Naive thymus-derived CD4-positive, alpha-beta T cell (primary cell): ENCODE data around the gene SMIM35. TPM values are rescaled to one million over a fixed set of nuclear protein-coding genes. Genes with fewer than 3 reads are reported as not detected.
A peak's percentile ranks its signal among the peaks of the same experiment; 100 is the strongest.

Experiments
- ATAC-seq: fragments of 150-1000 bp; cut with Tn5 transposase; 2 replicates; pipeline ENCODE4 v1.10.0; 2021; ENCODE audit warnings: mild to moderate bottlenecking, moderate library complexity
- CTCF ChIA-PET: fragments of 350-600 bp; sonication (Branson Sonifier 250); formaldehyde crosslinking; loops from one replicate; lab custom pipeline; 2021; ENCODE audit warnings: antibody characterized with exemption; lab: Charles Lee
- POLR2A ChIA-PET: fragments of 350-600 bp; sonication (Branson Sonifier 250); formaldehyde crosslinking; loops from one replicate; lab custom pipeline; 2021; ENCODE audit warnings: antibody characterized with exemption, inconsistent platforms; lab: Charles Lee
- DNase-seq, 9 donors: peaks; one replicate each; pipeline versions ENCODE4 v3.0.0 to v3.0.0-alpha.2; 2020 to 2022; ENCODE audit warnings: mixed read lengths in 1 of 9
- H3K27ac ChIP-seq: one replicate; pipeline ENCODE4 v1.7.0; 2013; ENCODE audit warnings: mild to moderate bottlenecking, low read depth, low read length, moderate library complexity
- H3K27me3 ChIP-seq, 2 donors: one replicate each; pipeline ENCODE4 v1.7.0; 2013; ENCODE audit warnings: low read length in 2 of 2, mild to moderate bottlenecking in 2 of 2, moderate library complexity in 2 of 2; ENCODE audit not compliant: control insufficient read depth in 2 of 2, insufficient read depth in 2 of 2
- H3K36me3 ChIP-seq, 3 experiments: 1 replicate in 2 of 3; 2 replicates in 1 of 3; pipeline ENCODE4 v1.7.0; 2013; ENCODE audit warnings: low read length in 3 of 3, mild to moderate bottlenecking in 3 of 3, moderate library complexity in 1 of 3; ENCODE audit not compliant: insufficient read depth in 3 of 3, control insufficient read depth in 2 of 3
- H3K4me1 ChIP-seq, 2 donors: one replicate each; pipeline ENCODE4 v1.7.0; 2013; ENCODE audit warnings: low read length in 2 of 2, mild to moderate bottlenecking in 2 of 2, moderate library complexity in 1 of 2; ENCODE audit not compliant: control insufficient read depth in 2 of 2, insufficient read depth in 2 of 2
- H3K4me3 ChIP-seq: 2 replicates; pipeline ENCODE4 v1.7.0; 2013; ENCODE audit warnings: mild to moderate bottlenecking, low read length
- H3K9me3 ChIP-seq, 3 experiments: 1 replicate in 2 of 3; 2 replicates in 1 of 3; pipeline ENCODE4 v1.7.0; 2013; ENCODE audit warnings: low read length in 3 of 3; ENCODE audit not compliant: control insufficient read depth in 2 of 3
- H3K27ac Mint-ChIP-seq, 9 donors: one replicate each; pipeline ENCODE4 v1.8.0; 2020 to 2022; ENCODE audit warnings: mixed read lengths in 9 of 9, mild to moderate bottlenecking in 8 of 9, moderate library complexity in 5 of 9, inconsistent platforms in 2 of 9
- H3K27me3 Mint-ChIP-seq, 5 donors: one replicate each; pipeline ENCODE4 v1.8.0; 2021 to 2022; ENCODE audit warnings: mixed read lengths in 5 of 5, mild to moderate bottlenecking in 1 of 5
- H3K36me3 Mint-ChIP-seq, 5 donors: one replicate each; pipeline ENCODE4 v1.8.0; 2020 to 2022; ENCODE audit warnings: mixed read lengths in 5 of 5, mild to moderate bottlenecking in 3 of 5, inconsistent platforms in 1 of 5
- H3K4me1 Mint-ChIP-seq, 7 donors: one replicate each; pipeline ENCODE4 v1.8.0; 2020 to 2022; ENCODE audit warnings: mixed read lengths in 7 of 7, mild to moderate bottlenecking in 3 of 7, inconsistent platforms in 1 of 7
- H3K4me3 Mint-ChIP-seq, 10 donors: one replicate each; pipeline ENCODE4 v1.8.0; 2020 to 2022; ENCODE audit warnings: mild to moderate bottlenecking in 10 of 10, mixed read lengths in 10 of 10, moderate library complexity in 6 of 10, inconsistent platforms in 2 of 10
- H3K9me3 Mint-ChIP-seq, 11 donors: one replicate each; pipeline ENCODE4 v1.8.0; 2020 to 2022; ENCODE audit warnings: mixed read lengths in 11 of 11, mild to moderate bottlenecking in 4 of 11, inconsistent platforms in 1 of 11, moderate library complexity in 1 of 11
- intact Hi-C, 2 donors: fragments of 100-400 bp; cut with micrococcal nuclease; formaldehyde crosslinking; loops; one replicate each; pipeline ENCODE4 v1.15.1; 2023
- polyA plus RNA-seq, 2 donors: library from polyadenylated mRNA; unstranded; fragments of 300-500 nt; fragmentation: Illumina TruSeq; gene quantifications; one replicate each; pipeline ENCODE4 v1.2.3, GENCODE V29; 2021
- total RNA-seq, 6 experiments: library from RNA in 5 of 6; stranded (reverse) in 5 of 6; gene quantifications; 1 replicate in 5 of 6; 2 replicates in 1 of 6; pipeline ENCODE4 v1.2.3 and lab custom pipeline; 2021 to 2026

Gene SMIM35
- total and polyA plus RNA-seq, 7 experiments from 2014 or later = 0.11 to 0.60 (median 0.28) TPM; not detected in 3

GRCh38 chr11:118005224-118006152 is 81.3 kb downstream of the SMIM35 start:
- H3K4me3 ChIP-seq = no peak overlapping the region
- no peaks in the 10 kb centered on the region for H3K27me3 Mint-ChIP-seq
- peaks cover 88 to 99% of the 10 kb centered on the region in 2 donors for H3K4me1 ChIP-seq
- H3K27me3 ChIP-seq = no peaks in the 10 kb centered on the region
- no peak for DNase-seq
- H3K27ac Mint-ChIP-seq = peak overlapping the region; percentile 48 to 98 (median 74)
- H3K9me3 Mint-ChIP-seq = peaks cover 0 to 8% (median 0%) of the 10 kb centered on the region in 11 donors
- ChIA-PET POLR2A (interaction anchor here (1.1 to 15.8 kb wide), 10 partner anchors 9 to 53 kb away, joined by 3 to 255 read pairs (median 8); partner anchors contain the start of gene IL10RA), CTCF (interaction anchor here (0.7 to 2.2 kb wide), 6 partner anchors 18 to 372 kb away, joined by 3 to 7 read pairs (median 5); partner anchors contain the start of gene IL10RA)
- no peaks in the 10 kb centered on the region for H3K9me3 ChIP-seq
- ATAC-seq = no peak
- peaks cover 83 to 100% (median 97%) of the 10 kb centered on the region in 7 donors for H3K4me1 Mint-ChIP-seq
- H3K4me3 Mint-ChIP-seq = peak overlapping the region in 6 of 10 donors; percentile 12 to 55 (median 38)
- H3K36me3 ChIP-seq = peaks cover 0 to 4% (median 0%) of the 10 kb centered on the region in 3 experiments
- H3K36me3 Mint-ChIP-seq = peaks cover 0 to 42% (median 5%) of the 10 kb centered on the region in 5 donors
- intact Hi-C loops = loop anchor here in 1 of 2 donors (10.0 kb wide), 1 partner anchor 429 kb away; the partner anchor contains the start of gene KMT2A
- H3K27ac ChIP-seq = no peak overlapping the region

GRCh38 chr11:118004543-118005223 is 82.1 kb downstream of the SMIM35 start:
- no peaks in the 10 kb centered on the region for H3K27me3 ChIP-seq

GRCh38 chr11:118003456-118003855 is 83.3 kb downstream of the SMIM35 start:
- Histone ChIP-seq H3K9me3 (no peaks in the 10 kb centered on the region), H3K27me3 (no peaks in the 10 kb centered on the region), H3K4me1 (peaks cover 71 to 97% of the 10 kb centered on the region in 2 donors), H3K36me3 (peaks cover 0 to 24% (median 4%) of the 10 kb centered on the region in 3 experiments), H3K27ac (peak overlapping the region; percentile 58), H3K4me3 (peak overlapping the region; percentile 23)
- Mint-ChIP-seq H3K27me3 (no peaks in the 10 kb centered on the region), H3K36me3 (peaks cover 2 to 51% (median 13%) of the 10 kb centered on the region in 5 donors), H3K4me3 (peak overlapping the region; percentile 1 to 82 (median 60)), H3K9me3 (peaks cover 0 to 8% (median 0%) of the 10 kb centered on the region in 11 donors), H3K27ac (peak overlapping the region; percentile 51 to 98 (median 87)), H3K4me1 (peaks cover 72 to 97% (median 85%) of the 10 kb centered on the region in 7 donors)
- POLR2A ChIA-PET = interaction anchor here (1.4 to 15.8 kb wide), 8 partner anchors 8 to 51 kb away, joined by 6 to 255 read pairs (median 47); partner anchors contain the start of gene IL10RA
- ATAC-seq (no peak), DNase-seq (no peak)
- CTCF ChIA-PET = interaction anchor here (1.1 to 4.0 kb wide), 7 partner anchors 12 to 194 kb away, joined by 3 to 29 read pairs (median 4); partner anchors contain the start of gene IL10RA
- intact Hi-C loops = loop anchor here (1.0 to 10.0 kb wide), 5 partner anchors 48 to 431 kb away; partner anchors contain the start of genes JAML (in 1 of the 2) and KMT2A (in 1 of the 2)

More at GRCh38 chr11:118004543-118005223, 82.1 kb downstream of the SMIM35 start:
- peaks cover 81 to 99% of the 10 kb centered on the region in 2 donors for H3K4me1 ChIP-seq
- no peak for DNase-seq
- H3K9me3 Mint-ChIP-seq = peaks cover 0 to 8% (median 0%) of the 10 kb centered on the region in 11 donors
- H3K4me3 ChIP-seq = no peak overlapping the region
- POLR2A ChIA-PET = interaction anchor here (1.1 to 15.8 kb wide), 9 partner anchors 8 to 52 kb away, joined by 3 to 255 read pairs (median 8); partner anchors contain the start of gene IL10RA
- no peak overlapping the region for H3K27ac ChIP-seq
- intact Hi-C loops = loop anchor here in 1 of 2 donors (5.0 to 10.0 kb wide), 2 partner anchors 223 to 430 kb away; partner anchors contain the start of genes JAML and KMT2A
- H3K4me1 Mint-ChIP-seq = peaks cover 81 to 100% (median 96%) of the 10 kb centered on the region in 7 donors
- ATAC-seq = no peak
- peaks cover 0 to 12% (median 0%) of the 10 kb centered on the region in 3 experiments for H3K36me3 ChIP-seq
- peak overlapping the region in 4 of 10 donors; percentile 5 to 47 (median 12) for H3K4me3 Mint-ChIP-seq
- H3K27me3 Mint-ChIP-seq = no peaks in the 10 kb centered on the region
- peaks cover 0 to 50% (median 10%) of the 10 kb centered on the region in 5 donors for H3K36me3 Mint-ChIP-seq
- H3K9me3 ChIP-seq = no peaks in the 10 kb centered on the region
- peak overlapping the region in 8 of 9 donors; percentile 48 to 98 (median 85) for H3K27ac Mint-ChIP-seq
- CTCF ChIA-PET = interaction anchor here (0.7 to 2.2 kb wide), 5 partner anchors 18 to 372 kb away, joined by 3 to 7 read pairs (median 5); partner anchors contain the start of gene IL10RA

GRCh38 chr11:118002541-118003423 is 84.0 kb downstream of the SMIM35 start:
- Mint-ChIP-seq H3K27me3 (no peaks in the 10 kb centered on the region), H3K36me3 (peaks cover 7 to 57% (median 20%) of the 10 kb centered on the region in 5 donors), H3K4me1 (peaks cover 66 to 97% (median 80%) of the 10 kb centered on the region in 7 donors), H3K4me3 (peak overlapping the region; percentile 1 to 82 (median 60)), H3K27ac (peak overlapping the region; percentile 51 to 98 (median 87)), H3K9me3 (peaks cover 0 to 8% (median 0%) of the 10 kb centered on the region in 11 donors)
- Histone ChIP-seq H3K4me1 (peaks cover 64 to 96% of the 10 kb centered on the region in 2 donors), H3K27ac (peak overlapping the region; percentile 58), H3K9me3 (no peaks in the 10 kb centered on the region), H3K36me3 (peaks cover 4 to 30% (median 6%) of the 10 kb centered on the region in 3 experiments), H3K27me3 (no peaks in the 10 kb centered on the region), H3K4me3 (peak overlapping the region; percentile 23)
- DNase-seq (peak in 1 of 9 donors; percentile 70), ATAC-seq (peak; percentile 55)
- ChIA-PET POLR2A (interaction anchor here (0.5 to 15.8 kb wide), 11 partner anchors 9 to 158 kb away, joined by 3 to 255 read pairs (median 21); partner anchors contain the start of gene IL10RA), CTCF (interaction anchor here (1.1 to 4.0 kb wide), 8 partner anchors 13 to 194 kb away, joined by 3 to 29 read pairs (median 5); partner anchors contain the start of gene IL10RA)
- intact Hi-C loops = loop anchor here (1.0 to 10.0 kb wide), 9 partner anchors 10 to 432 kb away; partner anchors contain the start of genes JAML (in 1 of the 2) and KMT2A (in 1 of the 2)
